ENCODE measurements around the gene BBC3. TPM values are rescaled to one million over a fixed set of nuclear protein-coding genes. Genes with fewer than 3 reads are reported as not detected.
A peak's percentile ranks its signal among the peaks of the same experiment; 100 is the strongest.
"Not testable (repeated sequence)": the region's sequence is repeated elsewhere in the genome, so short reads cannot be mapped to it uniquely, and the experiment has no call there.

The BBC3 gene
- total RNA-seq = 13.2 and 18.0 TPM in 2 replicates
- polyA plus RNA-seq (2012) = 21.5 TPM

GRCh38 chr19:47230921-47231214 is at the start of gene BBC3:
TSS of gene BBC3 (minus strand) at chr19:47231199. CDS start at chr19:47228431, 2,768 bp downstream.
- DNase-seq (ENCODE audit: low read depth) = no peak

DNA sequence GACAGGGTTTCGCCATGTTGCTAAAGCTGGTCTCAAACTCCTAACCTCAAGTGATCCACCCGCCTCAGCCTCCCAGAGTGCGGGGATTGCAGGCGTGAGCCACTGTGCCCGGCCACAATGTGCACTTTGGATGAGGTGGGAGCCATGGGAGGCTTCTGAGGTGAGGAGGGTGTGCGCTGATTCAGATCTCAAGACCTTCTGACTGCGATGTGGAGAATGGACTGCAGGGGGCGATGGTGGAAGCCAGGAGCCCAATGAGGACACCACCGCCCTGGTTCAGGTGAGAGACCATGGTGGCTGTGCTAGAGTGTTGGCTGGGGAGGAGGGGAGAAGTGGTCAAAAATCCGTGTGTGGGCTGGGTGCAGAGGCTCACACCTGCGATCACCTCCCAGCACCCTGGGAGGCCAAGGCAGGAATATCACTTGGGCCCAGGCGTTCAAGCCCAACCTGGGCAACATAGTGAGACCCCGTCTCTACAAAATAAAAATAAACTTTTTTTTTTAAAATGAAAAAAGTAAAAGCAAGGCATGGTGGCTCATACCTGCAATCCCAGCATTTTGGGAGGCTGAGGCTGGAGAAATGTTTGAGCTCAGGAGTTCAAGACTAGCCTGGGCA is 49.3 kb upstream of the BBC3 start:
- no peak for DNase-seq (ENCODE audit: low read depth)

DNA sequence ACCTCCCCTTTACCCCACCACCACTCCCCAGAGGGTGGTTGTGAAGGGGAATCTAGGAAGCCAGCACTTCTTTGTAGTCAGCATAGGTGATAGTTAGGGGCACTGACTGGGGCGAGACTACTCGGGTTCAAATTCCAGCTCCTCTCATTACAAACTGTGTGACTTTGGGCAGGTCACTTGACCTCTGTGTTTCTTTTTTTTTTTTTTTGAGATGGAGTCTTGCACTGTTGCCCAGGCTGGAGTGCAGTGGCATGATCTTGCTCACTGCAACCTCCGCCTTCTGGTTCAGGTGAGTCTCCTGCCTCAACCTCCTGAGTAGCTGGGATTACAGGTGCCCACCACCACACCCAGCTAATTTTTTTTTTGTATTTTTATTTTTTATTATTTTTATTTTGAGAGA is 45.5 kb upstream of the BBC3 start:
- not testable (repeated sequence) for DNase-seq (ENCODE audit: low read depth)

GRCh38 chr19:47275791-47276461 is 44.9 kb upstream of the BBC3 start:
- no peak for DNase-seq (ENCODE audit: low read depth)

DNA sequence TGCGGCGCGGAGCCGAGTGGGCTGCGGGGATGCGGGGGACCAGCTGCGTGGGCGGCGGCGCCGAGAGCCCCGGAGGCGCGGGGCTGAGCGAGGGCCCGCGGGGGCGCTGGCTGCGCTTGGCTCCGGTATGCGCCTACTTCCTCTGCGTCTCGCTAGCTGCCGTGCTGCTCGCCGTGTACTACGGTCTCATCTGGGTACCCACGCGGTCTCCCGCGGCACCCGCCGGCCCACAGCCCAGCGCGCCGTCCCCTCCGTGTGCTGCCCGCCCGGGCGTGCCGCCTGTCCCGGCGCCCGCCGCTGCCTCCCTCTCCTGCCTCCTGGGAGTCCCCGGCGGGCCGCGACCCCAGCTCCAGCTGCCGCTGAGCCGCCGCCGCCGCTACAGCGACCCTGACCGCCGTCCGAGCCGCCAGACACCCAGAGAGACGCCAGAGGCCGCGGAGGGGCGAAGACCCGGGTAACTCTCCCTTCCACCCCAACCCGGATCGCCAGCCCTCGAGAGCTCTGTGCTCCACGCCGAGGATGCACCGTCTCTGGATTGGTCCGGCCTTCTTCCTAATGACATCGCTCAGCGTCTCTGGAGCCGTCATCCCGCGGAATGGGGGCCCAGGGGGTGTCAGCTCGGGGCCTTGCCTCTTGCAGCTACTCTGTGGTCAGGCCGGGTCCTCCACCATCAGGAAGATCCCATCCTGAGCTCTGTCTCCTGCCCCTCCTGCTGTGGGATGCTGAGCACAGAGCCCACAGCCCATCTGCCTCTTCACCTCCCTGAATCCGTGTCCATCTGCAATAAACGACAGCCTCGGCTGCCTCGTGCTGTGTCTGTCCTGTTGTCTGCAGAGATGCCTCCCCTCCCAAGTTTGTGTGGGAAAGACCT is 44.1 kb upstream of the BBC3 start:
- no peak for DNase-seq (ENCODE audit: low read depth)

DNA sequence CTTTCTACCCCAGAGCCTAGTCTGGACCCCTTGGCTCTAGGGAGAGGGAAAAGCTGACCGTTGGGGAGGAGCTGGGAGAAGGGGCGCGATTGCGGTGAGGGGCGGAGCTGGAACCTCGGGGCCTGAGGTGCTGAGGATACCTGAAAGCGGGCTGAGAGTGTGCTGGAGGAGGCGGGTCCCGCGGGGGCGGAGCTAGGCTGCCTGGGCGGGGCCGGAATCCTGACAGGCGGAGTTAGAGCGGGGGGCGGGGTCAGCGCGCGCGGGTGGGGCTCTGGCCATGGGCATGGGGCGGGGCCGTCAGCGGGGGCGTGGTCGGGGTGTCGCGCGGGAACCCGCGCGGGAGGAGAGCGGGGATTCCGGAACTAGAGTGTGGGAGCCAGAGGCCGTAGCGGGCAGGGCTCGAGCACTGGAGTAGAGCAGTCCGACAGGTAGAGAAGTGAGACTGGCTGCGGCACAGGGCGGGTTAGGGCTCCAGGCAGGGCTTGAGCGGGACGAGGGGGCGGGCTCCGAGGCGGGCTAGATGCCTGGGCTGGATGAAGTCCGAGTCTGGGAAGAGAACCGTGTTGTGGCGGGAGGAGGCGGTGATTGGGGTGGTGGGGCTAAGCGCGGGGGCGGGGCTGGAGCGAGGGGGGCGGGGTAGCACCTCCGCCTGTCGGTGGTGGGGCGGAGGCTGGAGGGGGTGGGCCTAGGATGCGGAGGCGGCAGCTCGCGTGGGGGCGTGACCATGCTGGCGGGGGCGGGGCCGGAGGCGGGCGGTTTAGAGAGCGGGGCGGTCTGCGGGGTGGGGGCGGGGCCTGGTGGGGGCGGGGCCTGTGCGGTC is 43.3 kb upstream of the BBC3 start, which contains the start of gene INAFM1:
Gene INAFM1 (plus strand): TSS at position 815 of the 820 bp plus-strand sequence. CDS start 35 bp downstream, outside the sequence.
- DNase-seq (ENCODE audit: low read depth) = peak; percentile 88

- DNase-seq (ENCODE audit: low read depth) = peak; percentile 88
These were observed 42.5 kb upstream of the BBC3 start for GRCh38 chr19:47273313-47274070.

DNA sequence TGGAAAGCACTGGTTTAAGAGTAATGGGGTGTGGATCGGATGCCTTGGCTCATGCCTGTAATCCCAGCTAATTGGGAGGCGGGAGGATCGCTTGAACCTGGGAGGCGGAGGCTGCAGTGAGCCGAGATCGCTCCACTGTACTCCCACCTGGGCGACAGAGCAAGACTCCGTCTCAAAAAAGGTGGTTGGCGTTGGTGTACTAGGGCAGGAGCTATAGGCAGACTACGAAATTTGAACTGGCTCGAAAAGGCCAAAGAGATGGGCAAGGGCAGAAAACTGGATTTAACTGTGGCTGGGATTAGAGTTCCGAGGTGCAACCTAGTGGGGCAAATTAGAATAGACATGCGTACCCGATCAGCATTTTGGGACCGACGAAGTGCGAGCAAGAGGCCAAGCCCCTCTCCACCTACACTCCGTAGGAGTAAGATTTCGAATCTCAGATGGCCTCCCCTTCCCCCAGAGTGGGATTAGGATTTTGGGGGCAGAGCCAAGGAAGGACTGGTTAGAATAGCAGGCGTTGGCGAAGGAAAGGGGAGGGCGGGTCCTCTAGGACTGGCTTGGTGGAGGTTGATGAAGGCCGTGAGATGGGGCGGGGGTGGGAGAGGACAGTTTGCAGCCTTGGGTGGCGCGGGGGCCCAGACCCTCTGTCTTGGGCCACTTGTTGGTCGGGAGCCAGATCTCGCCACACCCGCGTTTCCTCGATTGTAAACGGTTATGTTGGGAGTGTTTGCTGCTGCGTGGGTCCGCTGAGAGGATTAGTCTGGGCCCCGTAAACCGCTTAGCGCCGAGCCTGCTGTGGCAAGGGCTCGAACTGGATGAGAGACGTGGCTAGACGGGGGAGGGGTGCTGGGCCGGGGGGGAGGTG is 41.7 kb upstream of the BBC3 start:
- no peak for DNase-seq (ENCODE audit: low read depth)

GRCh38 chr19:47271949-47272348 is 41.0 kb upstream of the BBC3 start:
- DNase-seq (ENCODE audit: low read depth) = no peak

DNA sequence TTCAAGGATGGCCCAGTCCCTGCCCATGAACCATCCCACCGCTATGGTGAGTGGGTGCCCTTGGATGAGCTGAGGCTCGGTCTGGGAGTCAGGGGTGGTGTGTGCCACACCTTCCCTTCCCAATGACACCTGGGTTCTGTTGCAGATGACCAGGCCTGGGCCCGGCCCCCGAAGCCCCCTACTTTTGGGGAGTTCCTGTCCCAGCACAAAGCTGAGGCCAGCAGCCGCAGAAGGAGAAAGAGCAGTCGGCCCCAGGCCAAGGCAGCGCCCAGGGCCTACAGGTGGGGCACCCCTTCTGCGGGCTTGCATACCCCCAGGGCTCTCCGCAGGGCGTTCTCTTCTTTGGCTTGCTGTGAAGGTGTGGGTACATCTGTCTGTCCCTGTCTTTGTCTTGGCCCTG is 39.4 kb upstream of the BBC3 start:
- no peak for DNase-seq (ENCODE audit: low read depth)

- no peak for DNase-seq (ENCODE audit: low read depth)
These were observed 38.6 kb upstream of the BBC3 start for GRCh38 chr19:47269596-47269995.

DNA sequence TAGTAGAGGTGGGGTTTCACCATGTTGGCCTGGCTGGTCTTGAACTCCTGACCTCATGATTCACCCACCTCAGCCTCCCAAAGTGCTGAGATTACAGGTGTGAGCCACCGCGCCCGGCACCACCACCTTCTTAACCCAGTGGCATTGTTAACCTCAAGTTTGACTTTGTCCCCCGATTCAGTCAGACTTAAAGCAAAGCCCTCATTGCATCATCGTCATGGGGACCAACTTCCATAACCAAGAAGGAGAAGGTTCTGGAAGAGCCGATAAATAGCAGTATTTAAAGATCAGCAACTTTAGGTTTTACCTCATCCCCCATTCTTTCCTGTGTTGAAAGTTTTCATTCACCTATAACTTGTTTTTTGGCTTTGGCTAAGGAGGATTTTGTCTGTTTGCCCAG is 37.0 kb upstream of the BBC3 start:
- DNase-seq (ENCODE audit: low read depth) = no peak

- DNase-seq (ENCODE audit: low read depth) = peak; percentile 40
These were observed 36.4 kb upstream of the BBC3 start for GRCh38 chr19:47267350-47267759.

DNA sequence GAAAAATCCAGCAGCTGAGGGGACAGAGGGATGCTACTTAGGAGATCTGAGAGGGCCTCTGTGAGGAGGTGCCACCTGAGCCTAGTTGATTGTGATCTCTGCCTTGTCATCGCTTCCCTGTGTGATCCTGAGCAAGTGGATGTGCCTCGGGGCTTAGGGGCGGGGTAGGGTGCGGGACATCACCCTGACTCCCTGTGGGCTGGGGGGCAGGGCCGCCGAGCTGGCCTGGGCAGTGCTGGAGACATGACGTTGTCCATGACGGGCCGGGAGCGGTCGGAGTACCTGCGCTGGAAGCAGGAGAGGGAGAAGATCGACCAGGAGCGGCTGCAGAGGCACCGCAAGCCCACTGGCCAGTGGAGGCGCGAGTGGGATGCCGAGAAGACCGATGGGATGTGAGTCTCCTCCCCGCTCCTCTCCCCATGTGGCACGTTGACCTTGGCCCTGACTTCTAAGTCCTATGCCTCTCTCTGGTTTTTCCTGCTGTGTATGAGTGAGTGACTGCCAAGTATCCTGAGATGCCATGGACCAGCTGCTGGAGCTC is 35.5 kb upstream of the BBC3 start:
- DNase-seq (ENCODE audit: low read depth) = no peak

- no peak for DNase-seq (ENCODE audit: low read depth)
These were observed 33.6 kb upstream of the BBC3 start for GRCh38 chr19:47264629-47265028.

DNA sequence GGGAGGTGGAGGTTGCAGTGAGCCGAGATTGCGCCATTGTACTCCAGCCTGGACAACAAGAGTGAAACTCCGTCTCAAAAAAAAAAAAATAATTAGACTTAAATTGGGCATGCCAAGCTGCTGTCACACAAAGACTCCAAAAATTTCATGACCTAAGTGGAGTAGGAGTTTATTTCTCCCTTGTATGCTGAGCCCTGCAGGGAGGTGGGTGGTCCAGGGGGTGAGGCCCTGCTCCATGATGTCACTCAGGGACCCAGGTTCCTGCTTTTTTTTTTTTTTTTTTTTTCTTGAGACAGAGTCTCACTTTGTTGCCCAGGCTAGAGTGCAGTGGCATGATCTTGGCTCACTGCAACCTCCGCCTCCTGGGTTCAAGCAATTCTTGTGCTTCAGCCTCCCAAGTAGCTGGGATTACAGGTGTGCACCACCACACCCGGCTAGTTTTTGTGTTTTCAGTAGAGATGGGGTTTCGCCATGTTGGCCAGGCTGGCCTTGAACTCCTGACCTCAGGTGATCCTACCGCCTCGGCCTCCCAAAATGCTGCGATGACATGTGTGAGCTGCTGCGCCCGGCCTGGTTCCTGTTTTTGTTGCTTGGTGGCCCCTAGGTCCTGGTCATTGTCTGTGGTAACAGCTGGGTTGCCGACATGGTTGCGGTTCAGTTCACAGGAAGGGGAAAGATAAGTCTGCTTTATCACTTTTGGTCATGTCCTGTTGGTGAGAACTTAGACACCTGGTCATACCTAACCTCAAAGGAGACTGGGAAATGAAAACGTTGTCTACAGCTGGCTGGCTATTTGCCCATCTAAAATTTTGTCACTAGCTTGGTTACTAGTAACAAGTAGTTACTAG is 31.2 kb upstream of the BBC3 start:
- DNase-seq (ENCODE audit: low read depth) = not testable (repeated sequence)

GRCh38 chr19:47260476-47260875 is 29.5 kb upstream of the BBC3 start:
- no peak for DNase-seq (ENCODE audit: low read depth)

- DNase-seq (ENCODE audit: low read depth) = no peak
These were observed 28.0 kb upstream of the BBC3 start for GRCh38 chr19:47258895-47259555.

All from myocyte (in vitro differentiated cells).